ENCODE measurements around the gene PARP3. TPM values are rescaled to one million over a fixed set of nuclear protein-coding genes. Genes with fewer than 3 reads are reported as not detected.

The PARP3 gene
- polyA plus RNA-seq, 2 of the 4 experiments (the other 2 are of a cell fraction), result 7.6 to 11.0 TPM

- 72% methylated on average over 10 of the region's 12 CpGs for WGBS (ENCODE audit: missing lambda C conversion rate)
- ATAC-seq (no peak), FAIRE-seq (no peak), DNase-seq (ENCODE audit: low read depth in 1 of 2, low spot score in 1 of 2) (no peak)
- H3K9me3 ChIP-seq, result no peaks in the 10 kb centered on the region
- no peak overlapping the region for H3K4me3 ChIP-seq
- H3K4me2 ChIP-seq, result no peak overlapping the region
- H3K27ac ChIP-seq, result no peak overlapping the region
- peaks cover 13% of the 10 kb centered on the region for H3K4me1 ChIP-seq
- TF ChIP-seq NFE2L2 (conservative IDR thresholded peaks at IDR 0.05; ENCODE audit: low read length), result no peak
- no peak for TF ChIP-seq HEYL (CRISPR knock-in tag; IDR thresholded peaks at IDR 0.05)
- TF ChIP-seq FOXS1 (CRISPR knock-in tag; IDR thresholded peaks at IDR 0.05), result no peak
- no peak for TF ChIP-seq TFCP2L1 (CRISPR knock-in tag; IDR thresholded peaks at IDR 0.05)
- TF ChIP-seq HES2 (IDR thresholded peaks at IDR 0.05), result no peak
- TF ChIP-seq BCL3 (IDR thresholded peaks at IDR 0.05), result no peak
- TF ChIP-seq RARB (CRISPR knock-in tag; IDR thresholded peaks at IDR 0.05), result no peak
- no peak for TF ChIP-seq FOSL2 (IDR thresholded peaks at IDR 0.05)
- TF ChIP-seq FOSL2 (CRISPR knock-in tag; IDR thresholded peaks at IDR 0.05), result no peak
- no peak for TF ChIP-seq CHD2 (IDR thresholded peaks at IDR 0.05; ENCODE audit: low read length, partially characterized antibody)
- no peak for TF ChIP-seq KDM5A (IDR thresholded peaks at IDR 0.05)
- TF ChIP-seq ESRRA (IDR thresholded peaks at IDR 0.05; ENCODE audit: borderline replicate concordance, low read length), result no peak
- no peak for TF ChIP-seq USF2 (IDR thresholded peaks at IDR 0.05)
- no peak for TF ChIP-seq JUNB (IDR thresholded peaks at IDR 0.05)
- no peak for TF ChIP-seq MYC (IDR thresholded peaks at IDR 0.05; ENCODE audit: borderline replicate concordance, low read length)
- no peak for TF ChIP-seq EP300 (IDR thresholded peaks at IDR 0.05)
- POLR2A ChIA-PET, result no interaction called here
- CTCF ChIA-PET, result interaction anchor here (1.1 to 5.4 kb wide), 3 partner anchors 10 to 21 kb away, joined by 3 to 36 read pairs (median 12); partner anchors contain the start of genes ABHD14A, ABHD14B, ACY1 and PARP3
Measured at GRCh38 chr3:51963951-51964451, 21.8 kb downstream of the PARP3 start.

- no peak overlapping the region for H3K4me2 ChIP-seq
Measured at GRCh38 chr3:51964521-51964920, 22.4 kb downstream of the PARP3 start.

GRCh38 chr3:51966016-51966415 lies 23.9 kb downstream of the PARP3 start:
- FAIRE-seq (no peak), ATAC-seq (no peak), DNase-seq (ENCODE audit: low read depth in 1 of 2, low spot score in 1 of 2) (no peak)
- Histone ChIP-seq H3K4me1 (peaks cover 13% of the 10 kb centered on the region), H3K4me3 (no peak overlapping the region), H3K27ac (no peak overlapping the region; a peak in 1 of 6 replicates), H3K9me3 (no peaks in the 10 kb centered on the region), H3K4me2 (peak overlapping the region; percentile 84; the same call in 2 of the 3 replicates)
- TF ChIP-seq PHF8 (IDR thresholded peaks at IDR 0.05; ENCODE audit: borderline replicate concordance, low read depth) (no peak), E2F6 (IDR thresholded peaks at IDR 0.05; ENCODE audit: borderline replicate concordance, low read depth) (no peak), HOXA7 (CRISPR knock-in tag; IDR thresholded peaks at IDR 0.05) (no peak), HEYL (CRISPR knock-in tag; IDR thresholded peaks at IDR 0.05) (no peak)
- POLR2A ChIA-PET, result no interaction called here
- 80% methylated on average over 1 of the region's 2 CpGs for WGBS (ENCODE audit: missing lambda C conversion rate)
- CTCF ChIA-PET, result interaction anchor here (1.3 to 5.0 kb wide), 5 partner anchors 11 to 24 kb away, joined by 3 to 37 read pairs (median 6); partner anchors contain the start of genes PARP3 and RRP9

More at GRCh38 chr3:51964521-51964920, 22.4 kb downstream of the PARP3 start:
- Histone ChIP-seq H3K27ac (no peak overlapping the region), H3K9me3 (no peaks in the 10 kb centered on the region), H3K4me3 (no peak overlapping the region), H3K4me1 (peaks cover 13% of the 10 kb centered on the region)
- 40% methylated on average over 1 of the region's 4 CpGs for WGBS (ENCODE audit: missing lambda C conversion rate)
- ChIA-PET POLR2A (no interaction called here), CTCF (interaction anchor here (1.6 to 5.4 kb wide), 3 partner anchors 10 to 23 kb away, joined by 6 to 36 read pairs (median 12); partner anchors contain the start of genes ABHD14A, ABHD14B, PARP3 and RRP9)
- DNase-seq (ENCODE audit: low read depth in 1 of 2, low spot score in 1 of 2) (no peak), ATAC-seq (no peak), FAIRE-seq (no peak)
- no peak for TF ChIP-seq SREBF2 (IDR thresholded peaks at IDR 0.05)
- TF ChIP-seq CBX2 (IDR thresholded peaks at IDR 0.05; ENCODE audit: borderline replicate concordance, low read depth), result no peak
- no peak for TF ChIP-seq ZNF302 (CRISPR knock-in tag; IDR thresholded peaks at IDR 0.05)
- no peak for TF ChIP-seq CHD2 (IDR thresholded peaks at IDR 0.05; ENCODE audit: low read length, partially characterized antibody)
- TF ChIP-seq HEYL (CRISPR knock-in tag; IDR thresholded peaks at IDR 0.05), result no peak
- no peak for TF ChIP-seq TP53 (CRISPR knock-in tag; IDR thresholded peaks at IDR 0.05)
- TF ChIP-seq BHLHE40 (IDR thresholded peaks at IDR 0.05; ENCODE audit: low read depth, low read length), result no peak
- TF ChIP-seq GATA3 (IDR thresholded peaks at IDR 0.05; ENCODE audit: borderline replicate concordance), result no peak
- TF ChIP-seq HOXB5 (CRISPR knock-in tag; IDR thresholded peaks at IDR 0.05), result no peak
- no peak for TF ChIP-seq ATOH8 (CRISPR knock-in tag; IDR thresholded peaks at IDR 0.05; ENCODE audit: low read depth)
- TF ChIP-seq KDM1A (IDR thresholded peaks at IDR 0.05; ENCODE audit: low read depth), result no peak
- TF ChIP-seq RARB (CRISPR knock-in tag; IDR thresholded peaks at IDR 0.05), result no peak

All from A549 (cell line).